Stimulated activated CD8-positive, alpha-beta memory T cell treated with anti-CD3 and anti-CD28 coated beads, Interleukin-7, amount 100 ng/mL, for 4 hours (primary cell): Measurements from ENCODE around the gene VPS26A.
A peak's percentile ranks its signal among the peaks of the same experiment; 100 is the strongest.
"Not testable (repeated sequence)": the region's sequence is repeated elsewhere in the genome, so short reads cannot be mapped to it uniquely, and the experiment has no call there.

ENCODE experiments used
- DNase-seq, 2 donors: peaks; one replicate each; pipeline ENCODE4 v3.0.0-alpha.2; 2020; ENCODE audit warnings: low read depth in 2 of 2

Gene VPS26A

DNA sequence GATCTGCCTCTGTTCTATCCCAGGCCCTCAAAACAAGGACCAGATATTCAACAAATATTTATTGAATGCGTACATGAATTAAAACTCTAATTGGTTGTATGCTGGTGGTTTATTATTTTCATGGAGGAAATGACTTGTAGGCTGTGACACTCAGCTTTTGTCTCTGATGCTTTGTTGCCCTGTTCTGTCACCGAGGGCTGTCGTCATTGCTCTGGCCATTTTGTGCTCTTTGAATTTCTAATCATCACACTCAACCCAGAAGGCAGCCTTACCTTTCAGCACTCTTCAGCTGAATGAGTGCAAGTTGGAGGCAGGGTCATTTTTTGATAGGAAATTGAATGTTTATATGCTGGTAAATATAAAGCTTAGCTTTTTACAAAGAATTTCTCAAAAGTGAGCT is 21.5 kb upstream of the VPS26A start:
- DNase-seq: no peak

DNA sequence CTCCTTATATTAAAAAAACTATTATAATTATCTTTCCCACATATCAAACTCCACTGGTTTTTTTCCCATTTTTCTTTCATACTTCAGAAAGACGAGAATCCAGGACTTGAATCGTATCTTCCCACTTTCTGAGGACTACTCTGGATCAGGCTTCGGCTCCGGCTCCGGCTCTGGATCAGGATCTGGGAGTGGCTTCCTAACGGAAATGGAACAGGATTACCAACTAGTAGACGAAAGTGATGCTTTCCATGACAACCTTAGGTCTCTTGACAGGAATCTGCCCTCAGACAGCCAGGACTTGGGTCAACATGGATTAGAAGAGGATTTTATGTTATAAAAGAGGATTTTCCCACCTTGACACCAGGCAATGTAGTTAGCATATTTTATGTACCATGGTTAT is 20.2 kb upstream of the VPS26A start:
- DNase-seq: no peak

DNA sequence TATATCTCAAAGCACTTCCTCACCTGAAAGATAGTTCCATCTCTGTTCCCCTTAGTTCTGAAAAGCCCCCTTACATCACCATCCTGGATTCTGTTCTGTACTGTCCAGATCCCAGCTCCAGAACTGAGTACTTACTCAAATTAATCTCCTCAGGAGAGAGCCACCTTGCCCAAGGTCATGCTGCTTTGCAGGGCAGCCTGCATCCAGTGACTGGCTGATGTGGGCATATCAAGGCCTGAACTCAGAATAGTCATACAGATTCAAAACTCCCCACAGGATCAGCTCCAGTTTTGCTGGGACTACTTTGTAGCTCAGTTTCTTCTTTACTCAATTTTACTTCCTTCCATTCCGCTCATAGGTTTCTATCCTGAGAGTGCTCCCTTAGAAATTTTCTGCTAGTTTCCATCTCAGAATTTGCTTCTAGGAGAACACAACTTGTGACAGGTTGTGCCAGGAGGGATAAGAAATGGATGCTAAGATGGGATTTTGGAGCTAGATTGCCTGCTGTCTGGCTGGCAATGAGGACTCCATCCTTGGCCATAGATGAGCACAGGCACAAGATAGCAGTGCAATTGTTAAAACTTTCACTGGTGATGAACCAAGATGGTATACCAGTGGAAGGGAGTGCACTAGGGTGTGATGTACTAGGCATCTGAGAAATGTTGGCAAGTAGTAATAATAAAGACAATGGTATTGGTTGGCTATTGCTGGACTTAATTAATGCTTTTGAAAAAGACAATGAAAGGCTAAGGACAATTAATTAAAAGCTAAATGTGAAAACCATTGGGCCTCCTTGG is 18.8 kb upstream of the VPS26A start:
- no peak for DNase-seq

DNA sequence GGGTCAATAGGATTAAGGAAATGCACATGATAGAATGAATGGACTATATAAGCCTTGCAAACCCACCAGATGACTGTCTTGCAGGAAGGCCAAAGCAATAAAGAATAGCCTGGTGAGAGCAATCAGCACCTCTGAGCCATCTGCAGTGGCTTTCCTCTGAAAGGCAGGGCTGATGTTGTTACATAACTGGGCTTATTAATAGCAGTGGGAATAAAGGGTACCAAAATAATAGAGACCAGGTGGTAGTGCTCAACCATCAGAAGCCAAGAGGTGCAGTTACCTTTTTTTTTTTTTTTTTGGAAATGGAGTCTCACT is 16.8 kb upstream of the VPS26A start:
- no peak for DNase-seq

DNA sequence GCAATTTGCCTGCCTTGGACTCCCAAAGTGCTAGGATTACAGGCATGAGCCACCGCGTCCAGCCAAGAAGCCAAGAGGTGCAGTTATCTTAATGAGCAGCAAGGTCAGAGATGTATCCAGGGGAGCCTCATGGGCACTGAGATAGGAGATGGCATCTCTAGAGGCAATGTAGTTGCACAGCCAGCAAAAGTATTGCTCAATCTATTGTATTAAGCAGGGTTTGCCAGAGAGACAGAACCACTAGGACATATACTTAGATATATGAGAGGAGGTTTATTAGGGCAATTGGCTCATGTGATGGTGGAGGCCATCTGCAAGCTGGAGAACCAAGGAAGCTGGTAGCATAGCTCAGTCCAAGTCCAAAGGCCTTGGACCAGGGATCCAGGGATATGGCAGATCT is 16.3 kb upstream of the VPS26A start:
- no peak for DNase-seq

DNA sequence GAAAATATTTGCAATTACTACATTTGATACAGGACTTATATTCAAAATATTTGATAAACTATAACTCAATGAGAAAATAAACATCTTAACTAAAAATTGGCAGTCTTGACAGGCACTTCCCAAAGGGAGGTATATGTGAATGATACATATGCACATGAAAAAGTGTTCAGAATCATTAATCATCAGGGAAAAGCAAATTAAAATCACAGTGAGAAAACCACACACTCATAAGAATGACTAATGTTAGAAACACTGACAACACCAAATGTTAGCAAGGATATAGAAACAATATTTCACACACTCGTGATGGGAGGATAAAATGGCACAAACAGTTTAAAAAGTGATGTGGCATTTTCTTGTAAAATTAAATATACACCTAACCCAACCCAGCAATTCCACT is 4.1 kb upstream of the VPS26A start:
- DNase-seq: no peak

DNA sequence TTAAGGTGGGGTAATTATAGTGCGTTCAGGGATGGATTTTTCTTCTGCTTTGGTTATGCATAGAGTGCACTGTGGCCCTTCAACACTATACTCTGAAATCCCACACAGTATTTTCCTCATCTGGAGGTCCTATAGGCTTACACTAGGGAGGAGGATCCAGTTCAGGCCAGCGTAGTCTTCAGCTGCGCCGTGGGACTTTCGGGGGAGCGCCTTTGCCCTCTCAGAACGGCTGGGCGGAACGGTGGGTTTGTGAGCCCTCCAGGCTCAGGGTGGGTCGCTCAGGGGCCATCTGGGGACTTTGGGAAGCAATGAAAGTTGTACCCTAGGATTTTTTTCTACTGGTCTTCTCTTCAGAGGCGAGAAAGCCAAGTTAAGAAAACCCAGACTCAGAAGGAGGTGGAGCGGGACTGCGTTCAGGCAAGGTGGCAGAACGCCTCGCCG is 652 bp upstream of the VPS26A start:
- peak in 1 of 2 donors; percentile 64 for DNase-seq

DNA sequence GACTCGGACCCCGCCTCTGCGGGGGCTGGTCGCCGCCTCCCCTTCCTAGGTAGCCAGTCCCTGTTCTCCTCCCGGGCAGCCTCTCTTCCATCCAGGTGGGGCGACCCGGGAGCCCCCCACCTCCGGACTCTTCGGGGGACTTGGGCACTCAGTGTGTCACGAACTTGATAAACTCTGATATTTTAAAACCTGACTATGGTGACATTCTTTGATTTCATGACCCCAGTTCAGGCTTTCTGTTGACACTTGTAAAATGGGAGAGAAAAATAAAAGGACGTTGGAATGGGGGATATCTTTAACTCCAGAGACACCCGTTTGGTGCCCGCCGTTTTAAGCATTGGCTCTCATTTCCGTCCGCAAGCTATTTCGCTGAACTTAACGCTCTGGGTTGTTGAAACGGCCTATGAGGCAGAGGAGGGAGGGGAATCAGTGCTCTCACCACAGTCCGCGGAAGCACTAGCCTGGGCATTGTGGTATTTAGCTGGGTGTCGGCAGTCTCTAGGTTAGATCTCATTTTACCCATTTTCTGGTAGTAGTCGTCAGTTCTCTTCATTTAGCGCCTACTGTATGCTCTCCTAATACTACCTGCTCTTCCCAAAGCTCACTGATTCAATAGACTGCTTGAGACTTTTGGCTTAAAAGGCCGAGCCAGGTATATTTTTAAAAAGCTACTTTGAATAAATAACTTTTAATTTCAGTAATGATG is 738 bp downstream of the VPS26A start:
- peak; percentile 44 to 49 for DNase-seq

DNA sequence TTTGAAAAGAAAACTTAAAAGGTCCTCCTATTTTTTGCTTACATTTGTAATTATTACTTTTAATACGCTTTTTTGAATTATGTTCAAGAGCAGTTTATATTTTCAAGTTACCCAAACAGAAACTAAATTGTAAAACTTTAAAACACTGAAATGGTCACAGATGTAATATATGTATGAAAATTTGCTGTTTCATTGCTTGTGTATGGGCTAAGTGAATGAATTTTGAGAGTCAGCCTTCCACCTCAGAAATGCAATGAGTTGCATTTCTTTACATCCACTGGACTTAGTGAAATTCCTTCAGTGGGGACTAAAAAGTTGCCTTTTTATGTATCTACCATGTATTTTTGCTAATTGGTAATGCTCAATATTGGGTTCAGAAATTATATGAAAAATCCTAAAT is 1.6 kb downstream of the VPS26A start:
- DNase-seq: no peak

DNA sequence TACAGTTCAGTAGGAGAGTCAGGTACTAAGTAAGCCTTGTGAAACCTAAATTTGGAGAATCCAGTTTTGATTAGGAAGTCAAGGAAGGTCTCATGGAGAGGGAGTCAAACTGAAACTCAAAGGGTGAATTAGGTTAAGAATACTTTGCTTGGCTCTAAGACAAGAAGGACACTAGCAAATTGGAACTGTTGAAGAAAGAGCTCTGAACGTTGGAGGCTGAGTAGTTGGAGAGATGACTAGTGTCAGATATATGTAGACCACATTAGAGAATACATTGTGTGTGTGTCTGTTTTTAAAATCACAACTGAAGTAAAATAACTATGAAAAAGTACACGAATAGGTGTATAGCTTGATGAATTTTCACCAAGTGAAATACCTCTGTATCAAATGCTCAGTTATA is 6.3 kb downstream of the VPS26A start:
- DNase-seq: no peak

DNA sequence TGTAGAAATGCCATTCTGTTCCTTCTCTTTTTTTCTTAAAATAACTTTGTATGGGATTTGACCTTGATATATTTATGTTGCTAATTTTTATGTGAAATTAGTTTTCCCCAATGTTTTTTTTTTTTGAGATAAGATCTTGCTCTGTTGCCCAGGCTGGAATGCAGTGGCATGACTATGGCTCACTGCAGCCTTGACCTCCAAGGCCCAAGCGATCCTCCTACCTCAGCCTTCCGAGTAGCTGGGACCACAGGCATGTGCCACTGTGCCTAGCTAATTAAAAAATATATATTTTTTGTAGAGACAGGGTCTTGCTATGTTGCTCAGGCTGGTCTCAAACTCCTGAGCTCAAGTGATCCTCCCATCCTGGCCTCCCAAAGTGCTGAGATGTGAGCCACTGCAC is 16.0 kb downstream of the VPS26A start:
- DNase-seq: no peak

DNA sequence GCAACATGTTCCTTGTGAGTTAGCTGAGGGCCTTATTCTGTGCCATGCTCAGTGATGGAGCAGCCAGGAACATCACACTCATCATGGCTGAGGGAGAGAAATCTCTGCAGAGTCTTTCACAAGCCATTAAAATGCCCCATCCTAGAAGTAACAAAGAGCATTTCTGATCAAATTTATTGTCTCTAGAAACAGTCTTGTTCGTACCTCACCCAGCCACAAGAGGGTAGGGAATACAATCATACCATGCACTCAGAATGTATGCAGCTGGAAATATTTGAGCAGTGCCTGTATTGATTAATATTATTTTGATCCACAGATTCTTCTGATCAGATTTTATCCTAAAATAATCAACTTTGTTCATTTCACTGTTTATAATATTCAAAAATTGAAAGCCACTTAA is 17.3 kb downstream of the VPS26A start:
- DNase-seq: no peak

DNA sequence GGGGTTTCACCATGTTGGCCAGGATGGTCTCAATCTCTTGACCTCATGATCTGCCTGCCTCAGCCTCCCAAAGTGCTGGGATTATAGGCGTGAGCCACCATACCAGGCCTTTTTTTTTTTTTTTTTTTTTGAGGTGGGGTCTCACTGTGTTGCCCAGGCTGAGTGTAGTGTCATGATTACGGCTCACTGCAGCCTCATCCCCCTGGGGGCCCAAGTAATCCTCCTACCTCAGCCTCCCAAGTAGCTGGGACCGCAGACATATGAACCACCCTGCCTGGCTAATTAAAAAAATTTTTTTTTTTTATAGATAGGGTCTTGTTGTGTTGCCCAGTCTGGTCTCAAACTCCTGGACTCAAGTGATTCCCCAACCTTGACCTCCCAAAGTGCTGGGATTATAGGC is 18.1 kb downstream of the VPS26A start:
- not testable (repeated sequence) for DNase-seq

DNA sequence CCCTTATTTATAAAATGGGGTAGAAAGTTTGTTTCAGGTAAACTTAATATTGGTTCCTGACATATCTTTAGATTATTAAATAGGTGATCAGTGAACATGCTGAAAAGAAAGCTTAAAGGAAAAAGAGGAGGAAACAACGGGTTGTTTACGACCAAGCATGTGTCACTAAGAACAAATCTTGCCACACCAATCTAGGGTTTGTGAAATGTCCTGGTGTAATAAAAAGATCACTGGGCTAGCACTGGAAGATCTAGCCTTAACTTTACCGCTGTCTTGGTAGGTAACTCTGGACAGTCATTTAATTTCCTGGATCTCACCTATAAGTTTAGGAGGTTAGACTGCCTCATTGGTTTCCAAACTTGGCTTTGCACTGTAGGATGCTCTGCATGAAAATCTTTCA is 19.0 kb downstream of the VPS26A start:
- DNase-seq: no peak

DNA sequence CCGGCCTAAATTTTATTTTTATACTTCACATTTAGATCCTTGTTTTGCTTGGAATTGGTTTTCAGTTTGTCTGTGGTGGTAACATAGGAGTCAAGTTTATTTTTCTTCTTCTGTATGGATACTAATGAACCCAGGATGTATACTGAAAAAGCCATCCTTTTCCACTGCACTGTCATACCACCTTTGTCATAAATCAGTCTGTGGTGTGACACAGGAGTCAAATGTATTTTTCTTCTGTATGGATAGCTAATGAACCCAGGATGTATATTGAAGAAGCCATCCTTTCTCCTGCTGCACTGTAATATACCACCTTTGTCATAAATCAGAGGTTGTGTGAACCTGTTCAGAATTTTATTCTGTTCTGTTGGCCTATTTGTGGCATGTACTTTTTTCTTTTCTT is 21.4 kb downstream of the VPS26A start:
- DNase-seq: no peak

DNA sequence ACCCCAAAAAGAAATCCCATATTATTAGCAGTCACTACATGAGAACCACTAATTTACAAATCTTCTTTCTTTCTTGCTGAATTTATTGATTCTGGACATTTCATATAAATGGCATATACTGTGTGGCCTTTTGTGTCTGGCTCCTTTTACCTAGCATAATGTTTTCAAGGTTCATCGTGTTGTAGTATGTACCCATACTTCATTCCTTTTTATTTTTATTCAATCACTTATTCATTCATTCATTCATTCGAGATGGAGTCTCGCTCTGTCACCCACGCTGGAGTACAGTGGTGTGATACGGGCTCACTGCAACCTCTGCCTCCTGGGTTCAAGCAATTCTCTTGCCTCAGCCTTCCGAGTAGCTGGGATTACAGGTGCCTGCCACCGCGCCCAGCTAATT is 21.9 kb downstream of the VPS26A start:
- no peak for DNase-seq

DNA sequence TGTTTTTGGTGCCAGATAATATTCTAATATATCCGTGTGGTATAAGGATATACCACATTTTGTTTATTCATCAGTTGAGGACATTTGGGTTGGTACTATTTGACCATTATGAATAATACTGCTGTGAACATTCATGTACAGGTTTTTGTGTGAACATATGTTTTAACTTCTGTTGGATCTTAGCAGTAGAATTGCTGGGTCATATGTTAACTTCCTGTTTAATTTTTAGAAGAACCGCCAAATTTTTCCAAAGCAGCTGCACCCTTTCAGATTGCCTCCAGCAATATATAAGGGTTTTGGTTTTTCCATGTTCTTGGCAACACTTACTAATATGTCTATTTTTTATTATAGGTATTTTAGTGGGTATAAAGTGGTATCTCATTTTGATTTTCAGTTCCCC is 22.8 kb downstream of the VPS26A start:
- DNase-seq: no peak

DNA sequence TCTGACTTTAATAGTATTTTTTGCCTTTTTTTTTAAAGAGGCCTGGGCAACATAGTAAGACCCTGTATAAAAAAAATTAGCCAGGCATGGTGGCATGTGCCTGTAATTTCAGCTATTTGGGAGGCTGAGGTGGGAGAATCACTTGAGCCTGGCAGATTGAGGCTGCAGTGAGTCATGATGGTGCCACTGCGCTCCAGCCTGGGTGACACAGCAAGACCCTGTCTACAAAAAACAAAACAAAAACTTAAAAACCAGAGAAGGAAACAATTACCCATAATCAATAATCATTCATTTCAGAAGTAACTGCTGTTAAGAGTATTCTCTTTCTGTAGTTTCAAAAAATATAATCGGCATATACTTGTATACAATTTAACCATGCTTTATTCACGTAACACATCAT is 28.0 kb downstream of the VPS26A start:
- no peak for DNase-seq

DNA sequence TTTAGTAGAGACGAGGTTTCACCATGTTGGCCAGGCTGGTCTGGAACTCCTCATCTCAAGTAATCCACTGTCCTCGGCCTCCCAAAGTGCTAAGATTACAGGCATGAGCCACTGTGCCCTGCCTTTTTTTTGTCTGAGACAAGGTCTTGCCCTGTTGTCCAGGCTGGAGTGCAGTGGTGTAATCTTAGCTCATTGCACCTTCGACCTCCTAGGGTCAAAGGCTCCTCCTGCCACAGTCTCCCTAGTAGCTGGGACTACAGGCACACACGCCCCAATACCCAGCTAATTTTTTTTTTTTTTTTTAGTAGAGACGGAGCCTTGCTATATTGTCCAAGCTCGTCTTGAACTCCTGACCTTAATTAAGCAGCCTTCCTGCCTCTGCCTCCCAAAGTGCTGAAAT is 29.2 kb downstream of the VPS26A start:
- no peak for DNase-seq

DNA sequence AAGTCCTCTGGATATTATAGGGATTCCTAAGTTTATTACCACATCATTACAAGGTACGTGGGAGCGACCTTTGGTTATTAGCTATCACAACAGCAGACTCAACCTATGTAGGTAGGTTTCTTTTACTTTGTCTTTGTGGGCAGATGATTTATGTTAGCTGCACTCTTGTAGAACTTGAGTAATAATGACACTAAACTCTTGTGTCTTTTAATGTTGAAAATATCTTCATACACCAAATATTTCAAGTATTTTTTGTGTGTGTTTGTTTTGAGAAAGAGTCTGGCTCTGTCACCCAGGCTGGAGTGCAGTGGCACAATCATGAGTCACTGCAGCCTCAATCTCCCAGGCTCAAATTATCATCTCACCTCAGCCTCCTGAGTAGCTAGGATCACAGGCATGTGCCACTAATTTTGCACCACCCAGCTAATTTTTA is 36.8 kb downstream of the VPS26A start:
- no peak for DNase-seq

DNA sequence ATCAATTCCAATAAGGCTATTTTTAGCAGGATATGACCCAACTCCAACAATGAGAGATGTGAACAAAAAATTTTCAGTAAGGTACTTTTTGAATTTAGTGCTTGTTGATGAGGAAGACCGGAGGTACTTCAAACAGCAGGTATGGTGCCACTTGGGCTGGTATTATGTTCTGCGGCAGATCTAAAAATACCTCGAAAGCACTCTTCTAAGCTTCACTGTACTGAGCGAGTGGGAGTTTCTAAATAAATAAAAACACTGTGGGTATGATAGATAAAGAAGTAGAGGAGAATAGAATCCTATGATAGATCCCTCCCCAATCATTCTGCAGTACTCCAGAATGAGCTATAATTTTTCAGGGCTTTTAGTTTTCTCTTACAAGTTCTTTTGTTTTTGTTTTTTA is 44.5 kb downstream of the VPS26A start:
- DNase-seq: no peak

DNA sequence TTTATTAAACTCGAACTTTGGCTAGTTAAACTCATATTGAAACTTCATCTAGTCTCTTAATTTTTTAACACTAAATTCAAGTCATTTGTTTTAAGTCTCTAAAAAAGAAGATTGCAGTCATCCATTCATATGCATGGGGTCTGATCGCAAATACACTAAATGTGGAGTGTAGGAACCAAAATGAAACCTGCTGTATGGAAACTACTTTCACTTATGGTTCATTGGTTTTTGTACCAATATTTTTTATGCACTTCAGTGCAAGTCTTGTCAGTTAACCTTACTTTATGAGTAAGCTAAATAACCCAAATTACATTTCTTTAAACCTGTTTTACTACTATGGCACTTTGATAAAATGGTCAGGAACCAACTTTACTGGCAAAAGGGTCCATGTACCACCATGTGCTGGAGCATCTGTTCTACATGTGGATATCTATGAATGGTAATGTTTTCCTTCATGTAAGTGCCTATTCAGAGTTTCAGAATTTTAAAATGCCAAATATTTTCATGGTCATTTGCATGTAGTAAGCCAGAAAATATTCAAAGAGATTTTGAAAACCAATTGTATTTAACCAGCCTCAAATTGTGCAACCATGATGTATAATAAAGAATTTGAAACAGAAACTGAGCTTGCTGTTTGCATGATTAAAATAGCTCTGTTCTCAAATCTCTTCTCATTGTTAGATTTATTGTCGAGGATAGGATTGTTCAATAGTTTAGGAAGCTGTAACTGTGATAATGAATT is 48.4 kb downstream of the VPS26A start:
- DNase-seq: no peak

DNA sequence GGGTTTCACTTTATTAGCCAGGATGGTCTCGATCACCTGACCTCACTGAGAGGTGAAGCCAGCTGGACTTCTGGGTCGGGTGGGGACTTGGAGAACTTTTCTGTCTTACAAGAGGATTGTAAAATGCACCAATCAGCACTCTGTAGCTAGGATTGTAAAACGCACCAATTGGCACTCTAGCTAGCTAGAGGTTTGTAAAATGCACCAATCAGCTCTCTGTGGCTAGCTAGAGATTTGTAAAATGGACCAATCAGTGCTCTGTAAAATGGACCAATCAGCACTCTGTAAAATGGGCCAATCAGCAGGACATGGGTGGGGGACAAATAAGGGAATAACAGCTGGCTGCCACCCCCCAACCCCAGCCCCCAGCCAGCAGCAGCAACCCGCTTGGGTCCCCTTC is 51.3 kb downstream of the VPS26A start:
- DNase-seq: not testable (repeated sequence)
